Medulla oblongata (tissue), 1 donor: ENCODE data around the gene TM4SF1.

Experiments
- DNase-seq: peaks from one replicate; pipeline ENCODE4 v3.0.0-alpha.2; 2015; ENCODE audit errors: extremely low spot score

TM4SF1 gene

GRCh38 chr3:149375501-149376196 is 1.8 kb downstream of the TM4SF1 start:
- DNase-seq = no peak

DNA sequence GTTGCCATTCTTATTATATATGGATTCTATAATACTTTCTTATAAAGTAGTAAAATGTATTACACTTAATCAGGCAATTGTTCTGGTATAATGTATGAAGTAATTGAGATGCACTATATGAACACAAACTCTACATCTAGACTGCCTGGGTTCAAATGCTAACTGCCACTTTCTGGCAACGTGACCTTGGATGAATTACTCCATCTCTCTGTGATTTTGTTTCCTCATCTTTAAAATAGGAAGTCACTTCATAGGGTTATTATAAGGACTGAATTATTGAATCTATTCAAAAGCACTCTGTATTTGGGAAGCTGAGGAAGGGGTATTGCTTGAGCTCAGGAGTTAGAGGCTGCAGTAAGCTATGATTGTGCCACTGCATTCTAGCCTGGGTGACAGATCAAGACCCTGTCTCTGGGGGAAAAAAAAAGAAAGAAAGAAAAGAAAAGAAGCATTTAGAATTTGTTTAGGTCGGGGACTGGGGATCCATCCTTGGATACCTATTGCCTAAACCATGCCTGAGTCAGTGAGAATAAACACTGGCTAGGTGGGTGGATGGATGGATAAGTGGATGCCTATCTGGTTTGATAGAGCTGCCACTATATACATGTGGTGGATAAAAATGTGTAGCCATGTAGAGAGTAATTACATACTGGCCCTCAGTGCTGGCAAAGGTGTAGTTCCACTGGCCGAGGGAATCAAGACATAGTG is 2.5 kb downstream of the TM4SF1 start:
- DNase-seq = no peak

GRCh38 chr3:149374391-149374790 is 3.1 kb downstream of the TM4SF1 start:
- no peak for DNase-seq

- DNase-seq = no peak
These were observed 4.0 kb downstream of the TM4SF1 start for GRCh38 chr3:149373235-149374125.

- DNase-seq = no peak
These were observed 5.7 kb downstream of the TM4SF1 start for GRCh38 chr3:149371723-149372114.

- peak; percentile 48 for DNase-seq
These were observed 6.3 kb downstream of the TM4SF1 start for GRCh38 chr3:149371001-149371722.

GRCh38 chr3:149369991-149370866 is 7.2 kb downstream of the TM4SF1 start:
- DNase-seq = no peak

DNA sequence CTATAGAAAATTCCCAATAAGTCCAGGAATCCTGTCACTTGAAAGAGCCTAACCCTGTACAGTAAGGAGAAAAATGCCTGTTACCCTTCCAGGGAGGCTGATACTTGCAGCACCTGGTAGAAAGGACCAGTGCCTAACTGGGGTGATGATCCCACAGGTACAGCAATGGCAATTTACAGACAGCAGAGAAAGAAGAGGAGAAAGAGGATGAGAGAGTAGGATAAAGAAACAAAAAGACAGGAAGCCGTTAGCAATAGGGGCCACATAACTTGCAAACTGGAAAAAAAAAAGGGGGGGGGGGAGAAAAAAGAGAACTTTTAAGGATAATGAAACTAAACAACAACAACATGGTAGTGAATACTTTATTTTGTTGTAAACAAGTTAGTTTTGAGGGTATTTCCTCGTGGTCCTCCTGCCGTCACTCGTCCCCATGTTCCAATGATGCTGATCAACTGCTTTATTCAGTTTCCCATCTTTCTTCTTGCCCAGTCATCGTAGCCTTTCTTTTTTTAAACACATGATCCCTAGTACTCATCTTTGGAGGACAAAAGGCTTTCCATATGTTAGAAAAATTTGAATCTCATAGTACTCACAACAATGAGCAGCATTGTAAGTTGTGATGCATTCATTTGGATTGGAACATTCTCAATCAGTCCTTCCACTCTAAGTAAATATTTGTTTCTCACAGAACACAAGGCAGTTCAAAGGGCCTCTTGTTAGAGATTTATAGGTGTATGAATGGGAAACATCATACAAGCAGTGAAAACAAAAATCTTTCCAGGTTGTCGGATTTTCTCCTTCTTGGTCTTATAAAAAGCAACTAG is 8.6 kb downstream of the TM4SF1 start:
- DNase-seq = peak; percentile 25

DNA sequence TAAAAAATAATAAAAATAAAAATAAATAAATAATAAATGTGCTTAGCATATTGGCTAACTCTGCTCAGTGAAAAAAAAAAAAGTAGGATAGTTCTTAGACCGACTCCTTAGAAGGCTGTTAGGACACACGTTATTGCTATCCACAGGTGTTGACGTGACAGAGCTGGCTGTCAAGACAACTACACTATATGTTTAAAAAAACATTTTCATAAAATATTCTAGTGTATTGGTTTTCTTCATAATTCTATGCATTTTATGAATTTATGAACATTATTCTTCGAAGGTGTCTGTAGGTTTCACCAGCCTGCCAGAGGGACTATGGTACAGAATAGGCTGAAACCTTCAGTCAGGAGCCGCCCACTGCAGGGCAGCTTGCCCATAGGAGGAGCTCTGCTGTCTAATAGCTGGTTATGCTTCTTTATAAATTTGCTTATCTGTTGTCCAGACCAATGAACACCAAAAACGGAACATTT is 9.2 kb downstream of the TM4SF1 start:
- no peak for DNase-seq

- DNase-seq = no peak
These were observed 10.3 kb downstream of the TM4SF1 start for GRCh38 chr3:149366941-149367840.

- DNase-seq = no peak
These were observed 11.4 kb downstream of the TM4SF1 start for GRCh38 chr3:149366031-149366430.

- no peak for DNase-seq
These were observed 12.8 kb downstream of the TM4SF1 start for GRCh38 chr3:149364624-149365023.

DNA sequence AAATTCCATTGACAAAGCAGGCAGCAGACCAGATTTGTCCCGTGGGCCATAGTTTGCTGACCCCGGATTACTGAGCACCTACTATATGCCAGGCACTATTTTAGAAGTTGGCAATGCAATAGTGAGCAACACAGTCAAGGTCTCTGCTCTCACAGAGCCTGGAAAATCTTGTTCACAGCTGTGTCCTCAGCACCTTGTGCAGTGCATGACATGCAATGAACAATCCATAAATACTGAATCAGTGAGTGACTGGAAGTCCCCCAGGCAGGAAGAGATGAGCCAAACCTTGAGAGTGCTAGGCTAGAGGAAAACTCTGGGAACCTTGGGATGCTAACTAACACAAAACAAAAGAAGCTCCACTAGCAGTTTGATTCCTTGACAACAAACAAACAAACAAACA is 14.4 kb downstream of the TM4SF1 start:
- DNase-seq = no peak

GRCh38 chr3:149362366-149362765 is 15.1 kb downstream of the TM4SF1 start:
- DNase-seq = no peak

- DNase-seq = no peak
These were observed 20.8 kb downstream of the TM4SF1 start for GRCh38 chr3:149356630-149357029.

DNA sequence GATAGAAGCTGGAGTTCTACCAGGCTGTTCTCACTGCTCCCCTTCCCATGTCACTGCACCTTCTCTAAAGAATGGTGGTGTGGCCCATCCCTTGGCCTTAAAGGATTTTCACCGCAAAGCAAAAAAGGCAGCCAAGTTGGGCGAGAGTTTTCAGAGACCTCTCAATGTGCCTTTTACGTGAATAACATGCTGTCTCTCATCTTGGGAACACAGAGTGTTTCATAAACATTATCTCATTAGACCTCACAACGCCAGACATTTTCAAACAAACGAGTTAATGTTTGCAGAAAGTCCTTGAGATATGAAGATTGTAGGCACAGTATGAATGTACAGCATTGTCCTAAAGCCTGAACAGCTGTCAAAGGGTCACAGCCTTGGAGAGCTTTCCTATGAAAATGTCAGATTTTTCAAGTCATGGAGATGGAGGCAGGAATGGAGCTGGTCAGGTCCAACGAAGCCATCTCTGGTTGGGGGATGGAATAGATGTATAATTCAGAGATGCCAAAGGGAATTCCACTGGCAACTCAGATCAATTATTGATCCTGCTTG is 21.3 kb downstream of the TM4SF1 start:
- no peak for DNase-seq

GRCh38 chr3:149353581-149354184 is 23.8 kb downstream of the TM4SF1 start:
- DNase-seq = no peak

DNA sequence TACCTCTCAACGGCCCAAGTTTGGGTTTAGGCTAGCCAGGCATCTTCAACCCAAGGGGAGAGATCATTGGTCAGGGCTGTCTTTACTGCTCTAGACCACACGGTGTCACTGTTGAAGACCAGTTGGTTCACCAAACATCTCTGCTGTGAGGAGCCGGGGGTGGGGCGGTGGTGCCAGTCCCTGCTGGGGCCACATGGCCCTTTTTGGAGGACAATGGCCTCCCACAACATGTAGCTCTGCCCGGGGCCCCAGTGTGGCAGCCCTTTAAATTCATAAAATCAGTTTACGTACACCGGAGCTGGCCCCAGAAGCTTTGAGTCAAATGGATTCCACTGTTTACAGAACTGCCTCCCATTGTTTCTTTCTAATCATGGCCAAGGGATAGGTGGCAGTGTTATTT is 24.9 kb downstream of the TM4SF1 start:
- DNase-seq = peak; percentile 47
